Stimulated activated CD4-positive, alpha-beta T cell treated with anti-CD3 and anti-CD28 coated beads, Interleukin-1b, Interleukin-23, amount 100 ng/mL, for 4 hours (primary cell): Measurements from ENCODE around the gene SLC25A28.

ENCODE experiments used
- DNase-seq, 2 donors: peaks; one replicate each; pipeline ENCODE4 v3.0.0-alpha.2; 2020; ENCODE audit warnings: low read depth in 2 of 2

The SLC25A28 gene

DNA sequence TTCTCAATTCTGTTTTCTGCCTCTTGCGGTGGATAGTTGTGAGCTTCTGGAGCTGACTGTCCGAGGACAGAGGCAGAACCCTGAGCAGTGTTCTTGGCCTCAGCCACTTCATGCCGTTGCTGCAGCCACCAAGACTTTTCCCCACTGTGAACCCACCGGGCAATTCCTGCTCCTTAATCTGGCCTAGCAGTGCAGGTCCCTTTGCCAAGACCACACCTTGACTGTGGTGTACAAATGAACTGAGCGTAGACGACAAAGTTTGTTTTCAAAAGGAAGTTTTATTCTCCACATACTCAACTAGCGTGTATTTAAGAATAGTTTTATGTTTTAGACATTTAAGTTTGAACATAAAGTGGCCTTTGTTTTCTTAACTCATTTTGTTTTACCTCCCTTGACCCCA, 29.4 kb downstream of the SLC25A28 start:
- no peak for DNase-seq

- no peak for DNase-seq
These were observed 36.6 kb downstream of the SLC25A28 start for GRCh38 chr10:99583687-99584086.

GRCh38 chr10:99582255-99582770, 37.9 kb downstream of the SLC25A28 start:
- DNase-seq, result no peak

- DNase-seq, result no peak
These were observed 40.3 kb downstream of the SLC25A28 start for GRCh38 chr10:99579971-99580370.

DNA sequence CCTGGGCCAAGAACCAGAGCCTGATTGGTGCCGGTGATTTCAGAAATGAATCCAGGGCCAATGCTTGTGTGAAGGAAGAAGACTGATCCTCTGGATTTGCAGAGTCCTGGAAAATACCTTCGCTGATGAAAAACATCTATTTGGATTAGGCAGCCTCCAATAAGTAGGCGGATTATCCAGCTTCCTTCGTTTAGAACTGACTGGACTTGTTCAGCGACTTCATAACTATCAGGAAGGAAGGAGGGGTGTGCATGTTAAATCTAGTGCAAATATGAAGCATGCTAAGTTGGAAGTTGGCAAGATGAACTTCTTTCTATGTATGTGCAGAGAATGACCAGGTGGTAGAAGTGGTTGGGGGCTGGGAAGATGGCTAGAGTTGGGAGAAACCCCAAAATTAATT, 46.4 kb downstream of the SLC25A28 start:
- DNase-seq, result no peak

GRCh38 chr10:99571816-99572215, 48.4 kb downstream of the SLC25A28 start:
- no peak for DNase-seq

- DNase-seq, result no peak
These were observed 50.3 kb downstream of the SLC25A28 start for GRCh38 chr10:99569961-99570360.

DNA sequence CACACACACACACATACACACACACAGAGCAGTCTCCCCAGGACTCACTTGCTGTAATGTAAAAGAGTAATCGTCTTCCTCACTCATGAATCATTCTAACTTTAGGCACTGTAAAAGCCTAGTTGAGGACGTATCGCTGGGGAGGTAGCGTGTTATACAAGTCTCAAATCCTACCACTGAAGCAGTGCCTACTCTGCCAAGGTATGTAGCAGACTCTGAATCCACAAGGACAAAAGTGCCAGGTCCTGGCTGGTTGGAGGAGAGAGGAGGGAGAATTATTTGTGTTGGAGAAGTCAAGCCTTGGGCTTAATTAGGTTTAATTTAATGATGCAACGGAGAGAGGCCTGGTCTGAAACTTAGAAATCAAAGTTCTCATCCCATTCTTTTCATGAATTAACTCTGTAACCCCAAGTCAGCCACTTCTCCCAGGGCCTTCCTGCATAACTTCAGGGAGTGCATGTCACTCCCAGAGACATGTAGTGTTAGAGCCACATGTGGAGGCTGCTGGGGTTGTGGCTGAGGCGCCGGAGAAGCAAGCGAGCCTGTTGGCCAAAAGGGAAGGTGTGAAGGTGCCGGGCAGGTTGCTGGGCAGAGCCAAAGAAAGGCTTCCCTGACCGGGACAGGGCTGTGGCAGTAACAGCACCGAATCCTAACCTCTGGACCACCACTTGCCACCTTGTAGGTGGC, 50.8 kb downstream of the SLC25A28 start:
- DNase-seq, result no peak

DNA sequence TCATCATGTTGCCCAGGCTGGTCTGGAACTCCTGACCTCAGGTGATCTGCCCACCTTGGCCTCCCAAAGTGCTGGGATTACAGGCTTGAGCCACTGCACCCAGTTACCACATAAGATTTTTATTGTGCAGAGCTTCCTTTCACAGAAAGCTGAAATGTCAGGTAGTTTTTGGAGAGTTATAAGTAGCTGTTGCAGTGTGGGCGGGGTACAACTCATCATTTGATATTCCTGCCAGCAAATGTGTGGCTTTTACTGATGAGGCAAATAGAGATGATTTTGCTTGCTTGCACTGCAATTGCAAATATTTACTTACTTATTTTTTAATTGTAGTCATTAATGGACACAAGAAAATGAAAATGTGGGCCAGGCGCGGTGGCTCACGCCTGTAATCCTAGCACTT, 55.1 kb downstream of the SLC25A28 start:
- no peak for DNase-seq

- DNase-seq, result no peak
These were observed 55.9 kb downstream of the SLC25A28 start for GRCh38 chr10:99564361-99564760.

DNA sequence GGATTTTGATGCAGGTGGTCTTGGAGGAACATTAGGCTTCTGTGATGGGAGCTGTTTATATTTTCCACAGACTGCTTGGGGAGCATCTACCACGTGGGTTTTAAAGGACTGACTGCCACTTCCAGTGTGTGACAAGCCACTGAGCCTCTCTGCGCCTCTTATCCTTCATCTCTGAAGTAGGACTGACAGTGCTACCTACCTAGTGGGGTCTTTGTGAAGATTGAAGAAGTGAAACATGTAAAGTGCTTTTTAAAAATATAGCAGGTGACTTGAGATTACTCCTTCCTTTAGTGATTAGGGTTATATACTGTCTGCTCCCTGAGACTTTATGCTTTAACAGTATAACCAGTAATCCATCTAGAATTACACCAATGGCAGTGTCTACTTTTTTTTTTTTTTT, 57.6 kb downstream of the SLC25A28 start:
- DNase-seq, result no peak
